Lower lobe of right lung (tissue), 2 donors: ENCODE measurements around the gene BEND6. TPM values are rescaled to one million over a fixed set of nuclear protein-coding genes. Genes with fewer than 3 reads are reported as not detected.

ENCODE experiments used
- ATAC-seq, 2 donors: fragments of 200-7000 bp; cut with Tn5 transposase; one replicate each; pipeline ENCODE4 v1.9.1; 2020 to 2022; ENCODE audit warnings: mild to moderate bottlenecking in 2 of 2, moderate library complexity in 2 of 2
- DNase-seq: peaks from one replicate; pipeline ENCODE4 v3.0.0-alpha.2; 2020
- H3K27ac ChIP-seq: fragments of 200-600 bp; one replicate; pipeline ENCODE4 v1.8.0; 2022
- H3K27me3 ChIP-seq: fragments of 200-600 bp; one replicate; pipeline ENCODE4 v1.8.0; 2022; ENCODE audit warnings: low read depth
- H3K36me3 ChIP-seq: fragments of 200-600 bp; one replicate; pipeline ENCODE4 v1.8.0; 2022; ENCODE audit warnings: mild to moderate bottlenecking
- H3K4me1 ChIP-seq: fragments of 200-600 bp; one replicate; pipeline ENCODE4 v1.8.0; 2022
- H3K4me3 ChIP-seq: fragments of 200-600 bp; one replicate; pipeline ENCODE4 v1.8.0; 2022; ENCODE audit warnings: mild to moderate bottlenecking
- H3K9me3 ChIP-seq: fragments of 200-600 bp; one replicate; pipeline ENCODE4 v1.8.0; 2022
- intact Hi-C: fragments of 100-400 bp; cut with DNase I; formaldehyde crosslinking; loops from one replicate; pipeline ENCODE4 v1.11.0; 2022
- total RNA-seq: library from RNA; stranded (reverse); fragmentation: NEBNext Ultra II Directional; extraction: Animal tissue kit (Norgen Biotek cat#: 25700); gene quantifications from one replicate; pipeline ENCODE4 v1.2.1, GENCODE V29; 2021
- TF ChIP-seq, protein P1 (sequence below): fragments of 200-600 bp; IDR thresholded peaks from one replicate; pipeline ENCODE4 v1.8.0; 2022; ENCODE audit warnings: antibody characterized with exemption, mild to moderate bottlenecking
- donor health status: DM: no; HTN: yes; CAD: no; lungs with severe emphysema.

BEND6 gene
- total RNA-seq, 1 donor from 2014 or later = 0.32 TPM

DNA sequence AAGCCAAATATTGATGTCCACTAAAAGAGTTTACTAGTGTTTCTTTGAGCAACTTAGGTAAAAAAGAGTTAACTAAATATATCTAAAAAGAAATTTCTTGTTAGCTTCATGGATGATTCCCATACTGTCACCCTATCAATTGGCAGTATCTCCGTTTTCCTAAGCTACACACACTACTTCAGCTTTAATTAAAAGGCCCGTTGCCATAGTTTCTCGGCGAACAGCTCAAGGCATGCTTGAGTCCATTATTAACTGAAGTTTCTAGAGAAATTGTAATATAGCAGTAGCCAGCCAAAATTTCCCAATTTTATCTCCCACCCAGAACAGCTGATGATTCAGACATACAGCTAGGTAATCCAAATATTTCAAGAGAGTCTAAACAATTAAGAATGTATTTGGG, 20.0 kb upstream of the BEND6 start:
- H3K4me3 ChIP-seq = no peak overlapping the region
- H3K27ac ChIP-seq = no peak overlapping the region
- no peaks in the 10 kb centered on the region for H3K27me3 ChIP-seq
- DNase-seq (no peak), ATAC-seq (no peak)
- TF ChIP-seq, protein P1, sequence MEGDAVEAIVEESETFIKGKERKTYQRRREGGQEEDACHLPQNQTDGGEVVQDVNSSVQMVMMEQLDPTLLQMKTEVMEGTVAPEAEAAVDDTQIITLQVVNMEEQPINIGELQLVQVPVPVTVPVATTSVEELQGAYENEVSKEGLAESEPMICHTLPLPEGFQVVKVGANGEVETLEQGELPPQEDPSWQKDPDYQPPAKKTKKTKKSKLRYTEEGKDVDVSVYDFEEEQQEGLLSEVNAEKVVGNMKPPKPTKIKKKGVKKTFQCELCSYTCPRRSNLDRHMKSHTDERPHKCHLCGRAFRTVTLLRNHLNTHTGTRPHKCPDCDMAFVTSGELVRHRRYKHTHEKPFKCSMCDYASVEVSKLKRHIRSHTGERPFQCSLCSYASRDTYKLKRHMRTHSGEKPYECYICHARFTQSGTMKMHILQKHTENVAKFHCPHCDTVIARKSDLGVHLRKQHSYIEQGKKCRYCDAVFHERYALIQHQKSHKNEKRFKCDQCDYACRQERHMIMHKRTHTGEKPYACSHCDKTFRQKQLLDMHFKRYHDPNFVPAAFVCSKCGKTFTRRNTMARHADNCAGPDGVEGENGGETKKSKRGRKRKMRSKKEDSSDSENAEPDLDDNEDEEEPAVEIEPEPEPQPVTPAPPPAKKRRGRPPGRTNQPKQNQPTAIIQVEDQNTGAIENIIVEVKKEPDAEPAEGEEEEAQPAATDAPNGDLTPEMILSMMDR = no peak
- intact Hi-C loops = no loop called here
- no peaks in the 10 kb centered on the region for H3K9me3 ChIP-seq
- no peaks in the 10 kb centered on the region for H3K36me3 ChIP-seq
- no peaks in the 10 kb centered on the region for H3K4me1 ChIP-seq

DNA sequence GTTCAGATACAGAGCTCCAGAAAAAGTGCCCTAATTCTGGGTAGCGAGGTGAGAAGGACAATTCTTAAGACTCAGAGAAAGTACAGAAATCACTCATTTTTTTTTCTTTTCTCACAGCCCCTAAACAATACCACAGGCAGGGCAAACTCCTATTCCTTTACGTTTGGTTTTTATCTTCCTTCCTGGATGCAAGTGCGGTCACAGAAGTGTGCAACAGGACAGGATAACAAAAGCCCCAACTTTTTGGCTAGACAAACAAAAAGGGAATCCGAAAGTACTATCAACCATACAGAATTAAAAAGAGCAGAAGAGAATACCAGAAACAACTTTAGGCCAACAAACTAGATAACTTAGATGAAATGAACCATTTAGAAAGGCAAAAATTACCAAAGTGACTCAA, 18.4 kb upstream of the BEND6 start:
- ATAC-seq (no peak), DNase-seq (no peak)
- intact Hi-C loops = no loop called here
- no peaks in the 10 kb centered on the region for H3K27me3 ChIP-seq
- TF ChIP-seq, protein P1 = no peak
- H3K36me3 ChIP-seq = no peaks in the 10 kb centered on the region
- peaks cover 8% of the 10 kb centered on the region for H3K9me3 ChIP-seq
- no peak overlapping the region for H3K4me3 ChIP-seq
- H3K27ac ChIP-seq = no peak overlapping the region
- no peaks in the 10 kb centered on the region for H3K4me1 ChIP-seq

GRCh38 chr6:56938649-56939191, 16.2 kb upstream of the BEND6 start:
- H3K4me3 ChIP-seq = no peak overlapping the region
- intact Hi-C loops = no loop called here
- no peak overlapping the region for H3K27ac ChIP-seq
- ATAC-seq (peak; percentile 34 to 43), DNase-seq (no peak)
- no peaks in the 10 kb centered on the region for H3K27me3 ChIP-seq
- H3K36me3 ChIP-seq = no peaks in the 10 kb centered on the region
- no peaks in the 10 kb centered on the region for H3K4me1 ChIP-seq
- H3K9me3 ChIP-seq = peaks cover 11% of the 10 kb centered on the region
- TF ChIP-seq, protein P1 = no peak

GRCh38 chr6:56940463-56940862, 14.4 kb upstream of the BEND6 start:
- Histone ChIP-seq H3K9me3 (peaks cover 11% of the 10 kb centered on the region), H3K4me3 (no peak overlapping the region), H3K4me1 (no peaks in the 10 kb centered on the region), H3K27me3 (no peaks in the 10 kb centered on the region), H3K36me3 (no peaks in the 10 kb centered on the region), H3K27ac (no peak overlapping the region)
- intact Hi-C loops = no loop called here
- DNase-seq (no peak), ATAC-seq (no peak)
- TF ChIP-seq, protein P1 = no peak

DNA sequence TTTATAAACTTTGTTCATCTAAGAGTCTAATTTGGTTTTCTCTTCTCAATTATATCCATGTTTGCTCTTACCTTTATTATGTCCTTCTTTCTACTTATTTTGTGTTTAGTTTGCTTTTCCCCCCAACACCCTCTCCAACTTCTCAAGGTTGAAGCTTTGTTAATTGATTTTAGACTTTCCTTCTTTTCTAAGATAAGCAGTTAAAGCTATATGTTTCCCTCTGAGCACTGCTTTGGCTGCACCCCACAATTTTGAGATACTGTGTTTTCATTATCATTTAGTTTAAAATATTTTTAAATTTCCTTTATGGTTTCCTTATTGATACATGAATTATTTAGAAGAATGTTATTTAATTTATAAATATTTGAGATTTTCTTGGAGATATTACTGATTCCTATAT, 13.9 kb upstream of the BEND6 start:
- Histone ChIP-seq H3K27ac (no peak overlapping the region), H3K4me3 (no peak overlapping the region), H3K36me3 (no peaks in the 10 kb centered on the region), H3K9me3 (peaks cover 11% of the 10 kb centered on the region), H3K4me1 (no peaks in the 10 kb centered on the region), H3K27me3 (no peaks in the 10 kb centered on the region)
- no peak for DNase-seq
- no peak for ATAC-seq
- intact Hi-C loops = no loop called here
- TF ChIP-seq, protein P1 = no peak

DNA sequence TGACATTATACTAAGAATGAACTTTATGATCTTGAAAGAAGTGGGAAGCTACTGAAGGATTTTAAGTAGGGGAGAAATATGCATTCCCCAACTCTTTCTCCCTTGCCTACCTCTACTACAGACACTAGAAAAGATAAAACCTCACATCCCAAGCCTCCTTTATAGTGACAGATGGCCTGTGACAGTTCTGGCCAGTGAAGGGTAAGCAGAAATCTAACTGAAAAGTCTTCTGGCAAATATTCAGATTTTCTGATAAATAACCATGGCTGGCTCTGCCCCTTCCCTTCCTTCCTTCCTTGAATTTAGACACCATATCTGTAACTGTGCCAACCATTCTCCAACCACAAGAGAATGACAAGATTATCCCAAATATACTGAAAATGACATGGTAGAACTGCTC, 10.2 kb upstream of the BEND6 start:
- no peaks in the 10 kb centered on the region for H3K36me3 ChIP-seq
- intact Hi-C loops = no loop called here
- no peaks in the 10 kb centered on the region for H3K27me3 ChIP-seq
- DNase-seq (no peak), ATAC-seq (no peak)
- no peak overlapping the region for H3K27ac ChIP-seq
- H3K4me3 ChIP-seq = no peak overlapping the region
- peaks cover 11% of the 10 kb centered on the region for H3K9me3 ChIP-seq
- TF ChIP-seq, protein P1 = no peak
- H3K4me1 ChIP-seq = no peaks in the 10 kb centered on the region
